ENCODE measurements around the gene IDE.
A peak's percentile ranks its signal among the peaks of the same experiment; 100 is the strongest.

Gene IDE

GRCh38 chr10:92562424-92562823 lies 11.5 kb downstream of the IDE start:
- no peak for DNase-seq

GRCh38 chr10:92559046-92559445 lies 14.8 kb downstream of the IDE start:
- DNase-seq = no peak

- DNase-seq = no peak
Observed at GRCh38 chr10:92553959-92554358, 19.9 kb downstream of the IDE start.

GRCh38 chr10:92552310-92552709 lies 21.6 kb downstream of the IDE start:
- no peak for DNase-seq

- DNase-seq = no peak
Observed at GRCh38 chr10:92550924-92551323, 23.0 kb downstream of the IDE start.

GRCh38 chr10:92547676-92548075 lies 26.2 kb downstream of the IDE start:
- DNase-seq = no peak

GRCh38 chr10:92545556-92545955 lies 28.3 kb downstream of the IDE start:
- DNase-seq = no peak

GRCh38 chr10:92544296-92544695 lies 29.6 kb downstream of the IDE start:
- no peak for DNase-seq

- DNase-seq = no peak
Observed at GRCh38 chr10:92542458-92542857, 31.4 kb downstream of the IDE start.

GRCh38 chr10:92541583-92541982 lies 32.3 kb downstream of the IDE start:
- no peak for DNase-seq

GRCh38 chr10:92538231-92538958 lies 35.5 kb downstream of the IDE start:
- no peak for DNase-seq

GRCh38 chr10:92530891-92531535 lies 42.9 kb downstream of the IDE start:
- DNase-seq = no peak

GRCh38 chr10:92530421-92530820 lies 43.5 kb downstream of the IDE start:
- no peak for DNase-seq

GRCh38 chr10:92527716-92528115 lies 46.2 kb downstream of the IDE start:
- DNase-seq = no peak

GRCh38 chr10:92523639-92524038 lies 50.3 kb downstream of the IDE start:
- no peak for DNase-seq

- DNase-seq = peak; percentile 52
Observed at GRCh38 chr10:92517034-92517655, 56.7 kb downstream of the IDE start.

- DNase-seq = no peak
Observed at GRCh38 chr10:92508866-92509265, 65.0 kb downstream of the IDE start.

GRCh38 chr10:92506336-92506735 lies 67.6 kb downstream of the IDE start:
- no peak for DNase-seq

- DNase-seq = no peak
Observed at GRCh38 chr10:92505044-92505443, 68.8 kb downstream of the IDE start.

- no peak for DNase-seq
Observed at GRCh38 chr10:92502296-92502808, 71.5 kb downstream of the IDE start.

- DNase-seq = no peak
Observed at GRCh38 chr10:92493362-92493761, 80.5 kb downstream of the IDE start.

GRCh38 chr10:92492748-92493240 lies 81.1 kb downstream of the IDE start:
- no peak for DNase-seq

- no peak for DNase-seq
Observed at GRCh38 chr10:92490387-92490786, 83.5 kb downstream of the IDE start.

- DNase-seq = no peak
Observed at GRCh38 chr10:92486637-92487036, 87.3 kb downstream of the IDE start.

Measured in kidney glomerular epithelial cell (primary cell).